Esophagus squamous epithelium (tissue), 5 donors: ENCODE data around the gene HDAC10. TPM values are rescaled to one million over a fixed set of nuclear protein-coding genes. Genes with fewer than 3 reads are reported as not detected.

Experiments used
- DNase-seq: peaks from one replicate; lab custom pipeline; 2025; lab: John Stamatoyannopoulos, UW
- H3K27ac ChIP-seq, 4 donors: fragments of 200-600 bp; sonication (generic); one replicate each; pipeline ENCODE4 v1.5.1; 2016 to 2019; ENCODE audit warnings: mild to moderate bottlenecking in 1 of 4
- H3K27me3 ChIP-seq, 4 donors: fragments of 200-600 bp; sonication (generic); 1 replicate in 3 of 4; 2 replicates in 1 of 4; pipeline versions ENCODE4 v1.5.1 to v1.6.0; 2017 to 2021; ENCODE audit warnings: antibody characterized with exemption in 1 of 4
- H3K36me3 ChIP-seq, 3 donors: fragments of 200-600 bp; sonication (generic); one replicate each; pipeline ENCODE4 v1.5.1; 2016 to 2019
- H3K4me1 ChIP-seq, 3 donors: fragments of 200-600 bp; sonication (generic); one replicate each; pipeline ENCODE4 v1.5.1; 2017 to 2019
- H3K4me3 ChIP-seq, 4 donors: fragments of 200-600 bp; sonication (generic); 1 replicate in 3 of 4; 2 replicates in 1 of 4; pipeline ENCODE4 v1.5.1; 2016 to 2019; ENCODE audit warnings: mild to moderate bottlenecking in 2 of 4, moderate library complexity in 1 of 4
- H3K9me3 ChIP-seq, 3 donors: fragments of 200-600 bp; sonication (generic); one replicate each; pipeline ENCODE4 v1.5.1; 2016 to 2019
- POLR2A ChIP-seq, 4 donors: fragments of 450-650 bp; IDR thresholded peaks; one replicate each; pipeline ENCODE4 v1.6.1; 2017; ENCODE audit warnings: antibody characterized with exemption in 4 of 4, mild to moderate bottlenecking in 4 of 4, moderate library complexity in 3 of 4
- WGBS, 2 donors: methylation state at CpG; one replicate each; pipeline ENCODE4 v1.1.5; 2018; 5-methylcytosine and 5-hydroxymethylcytosine counted together
- intact Hi-C: fragments of 100-400 bp; cut with DNase I; formaldehyde crosslinking; loops from one replicate; pipeline ENCODE4 v1.15.0; 2022
- total RNA-seq, 4 donors: library from RNA; depleted of rRNA; stranded (reverse); fragments of >200 nt; gene quantifications; one replicate each; pipeline ENCODE4 v1.1.0, GENCODE V29; 2016
- TF ChIP-seq, protein P1 (sequence below), 6 experiments: fragments of 450-650 bp in 4 of 6; fragments of 200-600 bp in 2 of 6; sonication (generic) in 2 of 6; IDR thresholded peaks; one replicate each; pipeline ENCODE4 v1.5.1; 2016 to 2019; ENCODE audit warnings: antibody characterized with exemption in 6 of 6, mild to moderate bottlenecking in 4 of 6, moderate library complexity in 4 of 6
- donor health status: DM: yes; HTN: yes; CAD: no.

Gene HDAC10
- total RNA-seq, 4 donors from 2014 or later, result 18.2 to 46.3 (median 35.6) TPM

- TF ChIP-seq, protein P1, sequence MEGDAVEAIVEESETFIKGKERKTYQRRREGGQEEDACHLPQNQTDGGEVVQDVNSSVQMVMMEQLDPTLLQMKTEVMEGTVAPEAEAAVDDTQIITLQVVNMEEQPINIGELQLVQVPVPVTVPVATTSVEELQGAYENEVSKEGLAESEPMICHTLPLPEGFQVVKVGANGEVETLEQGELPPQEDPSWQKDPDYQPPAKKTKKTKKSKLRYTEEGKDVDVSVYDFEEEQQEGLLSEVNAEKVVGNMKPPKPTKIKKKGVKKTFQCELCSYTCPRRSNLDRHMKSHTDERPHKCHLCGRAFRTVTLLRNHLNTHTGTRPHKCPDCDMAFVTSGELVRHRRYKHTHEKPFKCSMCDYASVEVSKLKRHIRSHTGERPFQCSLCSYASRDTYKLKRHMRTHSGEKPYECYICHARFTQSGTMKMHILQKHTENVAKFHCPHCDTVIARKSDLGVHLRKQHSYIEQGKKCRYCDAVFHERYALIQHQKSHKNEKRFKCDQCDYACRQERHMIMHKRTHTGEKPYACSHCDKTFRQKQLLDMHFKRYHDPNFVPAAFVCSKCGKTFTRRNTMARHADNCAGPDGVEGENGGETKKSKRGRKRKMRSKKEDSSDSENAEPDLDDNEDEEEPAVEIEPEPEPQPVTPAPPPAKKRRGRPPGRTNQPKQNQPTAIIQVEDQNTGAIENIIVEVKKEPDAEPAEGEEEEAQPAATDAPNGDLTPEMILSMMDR (IDR thresholded peaks at IDR 0.05), result no peak
- no peak for TF ChIP-seq POLR2A (IDR thresholded peaks at IDR 0.05)
- intact Hi-C loops, result no loop called here
- peak overlapping the region; percentile 20 to 65 (median 42) for H3K4me3 ChIP-seq
- peak overlapping the region; percentile 94 to 97 (median 96) for H3K27ac ChIP-seq
- no peak for DNase-seq
- no peaks in the 10 kb centered on the region for H3K27me3 ChIP-seq
- H3K4me1 ChIP-seq, result peaks cover 78 to 100% (median 85%) of the 10 kb centered on the region in 3 donors
- H3K9me3 ChIP-seq, result no peaks in the 10 kb centered on the region
- WGBS, 2 donors, result 74% methylated on average over 5 of the region's 59 CpGs; no CpG with 5 or more reads in 1 of the 2 donors
- peaks cover 0 to 12% (median 0%) of the 10 kb centered on the region in 3 donors for H3K36me3 ChIP-seq
These were observed 48.1 kb upstream of the HDAC10 start for GRCh38 chr22:50298937-50299784.

DNA sequence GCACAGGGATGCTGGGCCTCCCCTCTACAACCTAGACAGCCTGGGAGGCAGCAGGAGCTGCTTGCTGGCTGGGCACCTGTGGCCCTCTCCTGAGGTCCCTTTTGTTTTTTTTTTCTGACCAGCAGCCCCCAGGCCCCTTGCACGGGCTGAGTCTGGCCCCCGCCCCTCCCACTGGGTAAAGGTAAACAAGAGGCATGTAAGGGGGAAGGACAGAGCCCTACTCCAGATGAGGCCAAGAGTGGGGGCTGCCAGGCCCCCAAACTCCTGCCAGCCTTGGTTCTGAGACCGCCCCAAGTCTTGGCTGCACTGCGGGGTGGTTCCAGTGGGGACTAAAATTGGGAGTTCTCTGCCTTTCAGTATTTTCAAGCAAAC lies 47.2 kb upstream of the HDAC10 start:
- intact Hi-C loops, result no loop called here

DNA sequence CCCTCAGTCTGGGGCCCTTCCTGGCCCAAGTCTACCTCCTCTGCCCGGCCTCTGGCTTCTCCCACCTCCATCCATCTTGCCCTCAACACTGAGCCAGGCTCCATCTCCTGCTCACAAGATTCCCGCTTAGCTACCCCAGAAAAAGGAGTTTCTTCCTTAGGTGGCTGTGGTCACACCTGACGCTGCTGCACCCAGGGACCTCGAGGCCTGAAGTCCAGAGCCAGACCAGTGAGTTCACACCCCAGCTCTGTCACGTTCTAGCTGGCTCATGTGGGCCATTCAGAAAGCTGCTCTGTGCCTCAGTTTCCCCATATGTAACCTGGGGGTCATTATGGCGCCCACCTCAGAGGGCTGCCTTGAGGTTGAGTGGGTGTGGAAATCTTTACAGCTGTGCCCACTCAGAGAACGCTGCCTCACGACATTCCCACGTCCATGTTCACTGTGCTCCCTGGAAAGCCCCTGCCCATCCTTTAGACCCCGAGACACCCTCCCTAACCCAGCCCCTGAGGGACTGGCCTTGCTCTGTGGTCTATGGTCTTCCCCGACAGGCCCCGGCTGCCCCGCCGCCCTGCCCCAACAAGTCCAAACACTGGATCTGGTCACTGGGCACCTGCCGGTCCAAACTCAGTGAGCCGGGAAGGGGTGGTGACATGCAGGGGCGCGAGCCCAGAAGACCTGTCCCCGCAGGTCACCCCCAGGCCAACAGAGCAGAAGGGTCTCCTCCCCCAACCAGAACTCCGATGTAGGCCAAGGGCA lies 46.6 kb upstream of the HDAC10 start:
- Histone ChIP-seq H3K27ac (peak overlapping the region; percentile 27 to 97 (median 96)), H3K9me3 (no peaks in the 10 kb centered on the region), H3K4me3 (no peak overlapping the region), H3K36me3 (peaks cover 0 to 16% (median 0%) of the 10 kb centered on the region in 3 donors), H3K4me1 (peaks cover 78 to 100% (median 85%) of the 10 kb centered on the region in 3 donors), H3K27me3 (no peaks in the 10 kb centered on the region)
- 59 to 75% methylated on average over 4 to 9 of the region's 20 CpGs for WGBS, 2 donors
- intact Hi-C loops, result no loop called here
- TF ChIP-seq, protein P1 (IDR thresholded peaks at IDR 0.05), result no peak
- no peak for TF ChIP-seq POLR2A (IDR thresholded peaks at IDR 0.05)
- no peak for DNase-seq

More for the DNA sequence above, 47.2 kb upstream of the HDAC10 start:
- peak overlapping the region in 3 of 4 donors; percentile 94 to 97 (median 97) for H3K27ac ChIP-seq
- 89 to 100% methylated on average over 2 of the region's 4 CpGs for WGBS, 2 donors
- H3K4me1 ChIP-seq, result peaks cover 78 to 100% (median 85%) of the 10 kb centered on the region in 3 donors
- no peak for DNase-seq
- H3K9me3 ChIP-seq, result no peaks in the 10 kb centered on the region
- TF ChIP-seq, protein P1 (IDR thresholded peaks at IDR 0.05), result no peak
- TF ChIP-seq POLR2A (IDR thresholded peaks at IDR 0.05), result no peak
- no peaks in the 10 kb centered on the region for H3K27me3 ChIP-seq
- peaks cover 0 to 16% (median 0%) of the 10 kb centered on the region in 3 donors for H3K36me3 ChIP-seq
- H3K4me3 ChIP-seq, result no peak overlapping the region

GRCh38 chr22:50296658-50297490 lies 45.8 kb upstream of the HDAC10 start:
- H3K36me3 ChIP-seq, result peaks cover 0 to 17% (median 0%) of the 10 kb centered on the region in 3 donors
- intact Hi-C loops, result no loop called here
- H3K27ac ChIP-seq, result peak overlapping the region; percentile 27 to 97 (median 96)
- H3K4me1 ChIP-seq, result peaks cover 78 to 100% (median 82%) of the 10 kb centered on the region in 3 donors
- H3K4me3 ChIP-seq, result no peak overlapping the region
- no peaks in the 10 kb centered on the region for H3K9me3 ChIP-seq
- no peaks in the 10 kb centered on the region for H3K27me3 ChIP-seq
- 49 to 53% methylated on average over 13 to 22 of the region's 29 CpGs for WGBS, 2 donors
- DNase-seq, result no peak
- TF ChIP-seq POLR2A (IDR thresholded peaks at IDR 0.05), result no peak
- TF ChIP-seq, protein P1 (IDR thresholded peaks at IDR 0.05), result no peak
